22Rv1 (cell line): ENCODE measurements around the gene PNPLA7.

ENCODE experiments used
- ZFX ChIP-seq: fragments of 450-650 bp; IDR thresholded peaks from 2 replicates; pipeline ENCODE4 v1.6.1; 2017; ENCODE audit warnings: antibody characterized with exemption, borderline replicate concordance
- TF ChIP-seq, protein P1 (sequence below): fragments of 450-650 bp; IDR thresholded peaks from 2 replicates; pipeline ENCODE4 v1.5.1; 2017; ENCODE audit warnings: mild to moderate bottlenecking

DNA sequence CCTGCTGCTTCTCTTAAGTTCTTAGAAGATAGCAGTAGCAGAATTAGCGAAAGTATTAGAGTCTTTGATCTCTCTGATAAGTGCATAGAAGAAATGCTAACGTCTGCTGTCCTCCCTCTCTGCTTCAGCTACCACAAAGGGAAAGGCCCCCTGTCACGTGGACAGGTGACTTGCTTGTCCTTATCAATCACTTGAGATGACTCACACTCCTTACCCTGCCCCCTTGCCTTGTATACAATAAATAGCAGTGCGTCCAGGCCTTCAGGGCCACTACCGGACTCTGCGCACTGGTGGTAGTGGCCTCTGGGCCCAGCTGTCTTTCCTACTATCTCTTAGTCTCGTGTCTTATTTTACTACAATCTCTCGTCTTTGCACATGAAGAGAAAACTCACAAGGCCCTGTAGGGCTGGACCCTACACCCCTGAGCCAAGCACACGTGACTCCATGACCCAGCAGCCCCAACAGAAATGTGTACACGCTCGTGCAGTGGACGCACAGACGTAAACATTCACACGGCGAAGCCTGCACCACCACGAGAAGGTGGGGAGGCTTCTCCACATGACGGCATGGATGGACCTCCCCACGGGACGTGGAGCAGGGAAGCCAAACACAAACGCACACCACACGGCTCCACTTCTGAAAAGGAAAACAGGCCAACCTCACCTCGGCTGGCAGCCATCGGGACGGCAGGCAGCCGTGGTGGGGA, 38.3 kb downstream of the PNPLA7 start:
- TF ChIP-seq, protein P1, sequence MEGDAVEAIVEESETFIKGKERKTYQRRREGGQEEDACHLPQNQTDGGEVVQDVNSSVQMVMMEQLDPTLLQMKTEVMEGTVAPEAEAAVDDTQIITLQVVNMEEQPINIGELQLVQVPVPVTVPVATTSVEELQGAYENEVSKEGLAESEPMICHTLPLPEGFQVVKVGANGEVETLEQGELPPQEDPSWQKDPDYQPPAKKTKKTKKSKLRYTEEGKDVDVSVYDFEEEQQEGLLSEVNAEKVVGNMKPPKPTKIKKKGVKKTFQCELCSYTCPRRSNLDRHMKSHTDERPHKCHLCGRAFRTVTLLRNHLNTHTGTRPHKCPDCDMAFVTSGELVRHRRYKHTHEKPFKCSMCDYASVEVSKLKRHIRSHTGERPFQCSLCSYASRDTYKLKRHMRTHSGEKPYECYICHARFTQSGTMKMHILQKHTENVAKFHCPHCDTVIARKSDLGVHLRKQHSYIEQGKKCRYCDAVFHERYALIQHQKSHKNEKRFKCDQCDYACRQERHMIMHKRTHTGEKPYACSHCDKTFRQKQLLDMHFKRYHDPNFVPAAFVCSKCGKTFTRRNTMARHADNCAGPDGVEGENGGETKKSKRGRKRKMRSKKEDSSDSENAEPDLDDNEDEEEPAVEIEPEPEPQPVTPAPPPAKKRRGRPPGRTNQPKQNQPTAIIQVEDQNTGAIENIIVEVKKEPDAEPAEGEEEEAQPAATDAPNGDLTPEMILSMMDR = no peak
- TF ChIP-seq ZFX = no peak
